Spleen (tissue), 11 donors: ENCODE results near the gene TMEM86A. TPM values are rescaled to one million over a fixed set of nuclear protein-coding genes. Genes with fewer than 3 reads are reported as not detected.

Source experiments
- DNase-seq: peaks from one replicate; pipeline ENCODE4 v3.0.0-alpha.2; 2020
- H3K27ac ChIP-seq, 8 donors: fragments of 200-600 bp; sonication (generic) in 7 of 8; 1 replicate in 4 of 8; 2 replicates in 4 of 8; pipeline versions ENCODE4 v1.5.0 to v1.8.0; 2016 to 2021; ENCODE audit warnings: inconsistent platforms in 4 of 8, mild to moderate bottlenecking in 4 of 8, moderate library complexity in 1 of 8
- H3K27me3 ChIP-seq, 7 donors: fragments of 200-600 bp; sonication (generic) in 6 of 7; replicated peaks in 1 of 7; 1 replicate in 4 of 7; 2 replicates in 3 of 7; pipeline versions ENCODE4 v1.5.0 to v1.8.0; 2016 to 2021; ENCODE audit warnings: inconsistent platforms in 3 of 7, mild to moderate bottlenecking in 1 of 7
- H3K36me3 ChIP-seq, 6 donors: fragments of 200-600 bp; sonication (generic) in 5 of 6; 1 replicate in 4 of 6; 2 replicates in 2 of 6; pipeline versions ENCODE4 v1.5.0 to v1.8.0; 2016 to 2021; ENCODE audit warnings: inconsistent platforms in 2 of 6
- H3K4me1 ChIP-seq, 6 donors: fragments of 200-600 bp; sonication (generic) in 5 of 6; 1 replicate in 3 of 6; 2 replicates in 3 of 6; pipeline versions ENCODE4 v1.5.0 to v1.8.0; 2016 to 2021; ENCODE audit warnings: inconsistent platforms in 3 of 6
- H3K4me3 ChIP-seq, 8 donors: fragments of 200-600 bp; sonication (generic) in 7 of 8; 1 replicate in 4 of 8; 2 replicates in 4 of 8; pipeline versions ENCODE4 v1.5.0 to v1.8.0; 2016 to 2021; ENCODE audit warnings: inconsistent platforms in 4 of 8, mild to moderate bottlenecking in 4 of 8, moderate library complexity in 2 of 8
- H3K9me3 ChIP-seq, 8 donors: fragments of 200-600 bp; sonication (generic) in 7 of 8; 1 replicate in 4 of 8; 2 replicates in 4 of 8; pipeline versions ENCODE4 v1.5.0 to v1.8.0; 2016 to 2021; ENCODE audit warnings: inconsistent platforms in 4 of 8
- POLR2A ChIP-seq, 3 donors: fragments of 450-650 bp; IDR thresholded peaks; one replicate each; pipeline ENCODE4 v1.5.1; 2017; ENCODE audit warnings: antibody characterized with exemption in 3 of 3, mild to moderate bottlenecking in 1 of 3
- POLR2AphosphoS5 ChIP-seq, 3 donors: sonication (generic); formaldehyde crosslinking; IDR thresholded peaks; one replicate each; pipeline ENCODE4 v1.5.1; 2017; ENCODE audit warnings: antibody characterized with exemption in 3 of 3
- whole genome bisulfite sequencing, 5 donors: extraction: QIAGEN DNeasy Blood & Tissue Kit in 3 of 5; methylation state at CpG; one replicate each; pipeline versions ENCODE4 v1.1.5 to v1.1.7; 2013 to 2018; 5-methylcytosine and 5-hydroxymethylcytosine counted together
- intact Hi-C: fragments of 100-400 bp; cut with DNase I; formaldehyde crosslinking; loops from one replicate; pipeline ENCODE4 v1.15.0; 2023; ENCODE audit warnings: low total_unique reads
- polyA plus RNA-seq, 3 donors: library from polyadenylated mRNA; stranded (reverse); fragments of 200-250 nt; gene quantifications; one replicate each; pipeline ENCODE4 v1.2.1, GENCODE V29; 2013
- total RNA-seq, 7 donors: library from RNA; depleted of rRNA in 3 of 7; stranded (reverse); fragments of >200 nt in 3 of 7; fragmentation: NEBNext Ultra II Directional in 4 of 7; extraction: Animal tissue kit (Norgen Biotek cat#: 25700) in 4 of 7; gene quantifications; one replicate each; pipeline versions ENCODE4 v1.1.0 to v1.2.1, GENCODE V29; 2016 to 2021
- TF ChIP-seq, protein P1 (sequence below), 11 experiments: fragments of 200-600 bp in 7 of 11; fragments of 450-650 bp in 4 of 11; sonication (generic) in 4 of 11; IDR thresholded peaks in 8 of 11; conservative IDR thresholded peaks in 3 of 11; 1 replicate in 7 of 11; 2 replicates in 4 of 11; pipeline versions ENCODE4 v1.4.0 to v1.8.0; 2016 to 2021; ENCODE audit warnings: antibody characterized with exemption in 11 of 11, inconsistent platforms in 4 of 11, mild to moderate bottlenecking in 1 of 11
- donor health status: healthy with polysubstance abuse.
- donor health status: DM: no; HTN: no; CAD: no; lungs with moderate emphysema.
- donor health status: DM: no; HTN: no; CAD: no.
- donor health status: Bipolar disorder and iron deficiency.
- donor health status: healthy.
- donor health status: DM: no; HTN: no; CAD: no.
- donor health status: DM: yes; HTN: yes; CAD: no.

The TMEM86A gene
- total and polyA plus RNA-seq, 10 donors: 0.98 to 25.0 (median 9.9) TPM

DNA sequence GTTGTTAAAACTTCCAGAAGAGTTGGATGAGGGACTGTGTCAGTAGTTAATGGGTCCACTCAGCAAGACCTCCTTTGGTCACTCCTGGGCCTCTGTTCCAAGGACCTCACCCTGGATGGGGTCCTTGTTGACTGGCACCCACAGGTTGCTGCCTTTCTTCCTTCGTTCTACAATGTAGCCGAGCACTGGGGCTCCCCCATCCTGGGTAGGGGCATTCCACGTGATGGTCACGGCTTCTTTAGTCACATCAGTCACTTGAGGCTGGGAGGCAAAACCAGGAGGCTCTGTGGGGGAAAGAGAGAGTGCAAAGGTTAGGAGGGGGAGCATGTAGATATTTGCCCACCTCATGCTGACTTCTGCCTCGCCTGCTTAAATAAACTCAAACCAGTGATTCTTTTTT lies 12.0 kb downstream of the TMEM86A start:
- DNase-seq: peak; percentile 48
- intact Hi-C loops: no loop called here
- Histone ChIP-seq H3K27ac (no peak overlapping the region), H3K9me3 (no peaks in the 10 kb centered on the region), H3K36me3 (no peaks in the 10 kb centered on the region), H3K27me3 (peaks cover 0 to 15% (median 0%) of the 10 kb centered on the region in 7 donors), H3K4me1 (peaks cover 0 to 18% (median 15%) of the 10 kb centered on the region in 6 donors), H3K4me3 (no peak overlapping the region)
- whole genome bisulfite sequencing, 5 donors: 72 to 92% (median 79%) methylated on average over 5 of the region's 5 CpGs
- TF ChIP-seq POLR2AphosphoS5 (IDR thresholded peaks at IDR 0.05) (no peak), POLR2A (IDR thresholded peaks at IDR 0.05) (no peak)
- TF ChIP-seq, protein P1, sequence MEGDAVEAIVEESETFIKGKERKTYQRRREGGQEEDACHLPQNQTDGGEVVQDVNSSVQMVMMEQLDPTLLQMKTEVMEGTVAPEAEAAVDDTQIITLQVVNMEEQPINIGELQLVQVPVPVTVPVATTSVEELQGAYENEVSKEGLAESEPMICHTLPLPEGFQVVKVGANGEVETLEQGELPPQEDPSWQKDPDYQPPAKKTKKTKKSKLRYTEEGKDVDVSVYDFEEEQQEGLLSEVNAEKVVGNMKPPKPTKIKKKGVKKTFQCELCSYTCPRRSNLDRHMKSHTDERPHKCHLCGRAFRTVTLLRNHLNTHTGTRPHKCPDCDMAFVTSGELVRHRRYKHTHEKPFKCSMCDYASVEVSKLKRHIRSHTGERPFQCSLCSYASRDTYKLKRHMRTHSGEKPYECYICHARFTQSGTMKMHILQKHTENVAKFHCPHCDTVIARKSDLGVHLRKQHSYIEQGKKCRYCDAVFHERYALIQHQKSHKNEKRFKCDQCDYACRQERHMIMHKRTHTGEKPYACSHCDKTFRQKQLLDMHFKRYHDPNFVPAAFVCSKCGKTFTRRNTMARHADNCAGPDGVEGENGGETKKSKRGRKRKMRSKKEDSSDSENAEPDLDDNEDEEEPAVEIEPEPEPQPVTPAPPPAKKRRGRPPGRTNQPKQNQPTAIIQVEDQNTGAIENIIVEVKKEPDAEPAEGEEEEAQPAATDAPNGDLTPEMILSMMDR (IDR thresholded peaks at IDR 0.05 in 8 of 11, conservative IDR thresholded peaks at IDR 0.05 in 3 of 11): no peak

GRCh38 chr11:18713646-18714442 lies 15.3 kb downstream of the TMEM86A start:
- intact Hi-C loops: no loop called here
- WGBS, 5 donors: 88 to 95% (median 91%) methylated on average over 21 to 26 of the region's 26 CpGs
- TF ChIP-seq POLR2A (IDR thresholded peaks at IDR 0.05) (no peak), POLR2AphosphoS5 (IDR thresholded peaks at IDR 0.05) (no peak)
- TF ChIP-seq, protein P1 (IDR thresholded peaks at IDR 0.05 in 8 of 11, conservative IDR thresholded peaks at IDR 0.05 in 3 of 11): no peak
- no peaks in the 10 kb centered on the region for H3K4me1 ChIP-seq
- no peaks in the 10 kb centered on the region for H3K36me3 ChIP-seq
- no peak overlapping the region for H3K4me3 ChIP-seq
- no peaks in the 10 kb centered on the region for H3K27me3 ChIP-seq
- H3K27ac ChIP-seq: no peak overlapping the region
- DNase-seq: peak; percentile 65
- H3K9me3 ChIP-seq: no peaks in the 10 kb centered on the region

GRCh38 chr11:18714443-18714780 lies 15.8 kb downstream of the TMEM86A start:
- Histone ChIP-seq H3K27me3 (no peaks in the 10 kb centered on the region), H3K9me3 (no peaks in the 10 kb centered on the region), H3K27ac (no peak overlapping the region), H3K36me3 (no peaks in the 10 kb centered on the region), H3K4me1 (no peaks in the 10 kb centered on the region), H3K4me3 (no peak overlapping the region)
- intact Hi-C loops: no loop called here
- 76 to 91% (median 87%) methylated on average over 10 of the region's 10 CpGs for WGBS, 5 donors
- no peak for DNase-seq
- TF ChIP-seq, protein P1 (IDR thresholded peaks at IDR 0.05 in 8 of 11, conservative IDR thresholded peaks at IDR 0.05 in 3 of 11): no peak
- TF ChIP-seq POLR2A (IDR thresholded peaks at IDR 0.05): no peak
- no peak for TF ChIP-seq POLR2AphosphoS5 (IDR thresholded peaks at IDR 0.05)

DNA sequence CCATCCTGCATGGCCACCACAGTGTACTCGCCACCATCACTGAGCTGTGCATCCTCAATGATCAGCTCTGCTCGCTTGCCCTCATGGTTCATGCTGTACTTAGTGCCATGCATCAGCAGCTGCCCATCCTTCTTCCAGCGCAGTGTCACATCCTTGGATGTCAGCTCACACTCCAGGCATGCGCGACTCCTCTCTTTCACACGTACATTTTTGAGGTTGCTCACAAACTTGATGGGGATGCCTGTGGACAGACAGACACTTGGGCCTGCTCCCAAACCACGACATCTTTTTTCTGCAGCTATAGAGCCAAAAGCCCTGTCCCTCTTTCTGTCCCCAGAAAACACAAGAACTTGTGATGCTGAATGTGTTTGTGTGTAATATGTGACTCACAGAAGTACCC lies 16.9 kb downstream of the TMEM86A start:
- Histone ChIP-seq H3K27ac (no peak overlapping the region), H3K27me3 (no peaks in the 10 kb centered on the region), H3K4me3 (no peak overlapping the region), H3K9me3 (no peaks in the 10 kb centered on the region), H3K36me3 (no peaks in the 10 kb centered on the region), H3K4me1 (peaks cover 0 to 2% (median under 1%) of the 10 kb centered on the region in 6 donors)
- DNase-seq: peak; percentile 50
- TF ChIP-seq POLR2AphosphoS5 (IDR thresholded peaks at IDR 0.05) (no peak), POLR2A (IDR thresholded peaks at IDR 0.05) (no peak)
- TF ChIP-seq, protein P1 (IDR thresholded peaks at IDR 0.05 in 8 of 11, conservative IDR thresholded peaks at IDR 0.05 in 3 of 11): no peak
- WGBS, 5 donors: 69 to 88% (median 84%) methylated on average over 7 of the region's 7 CpGs
- intact Hi-C loops: no loop called here
